HG02938 (cell line): ENCODE results near the gene TEX261.

Experiments
- ATAC-seq: cut with Tn5 transposase; IDR thresholded peaks from one replicate; pipeline ENCODE4 v1.9.1; 2021; ENCODE audit warnings: mild to moderate bottlenecking, moderate library complexity; ENCODE audit not compliant: unreplicated experiment

The TEX261 gene

GRCh38 chr2:70937866-70938585 is 56.6 kb downstream of the TEX261 start:
- ATAC-seq = no peak

GRCh38 chr2:70936979-70937811 is 57.5 kb downstream of the TEX261 start:
- ATAC-seq = no peak

- no peak for ATAC-seq
Measured at GRCh38 chr2:70936165-70936978, 58.3 kb downstream of the TEX261 start.
